Neural progenitor cell (in vitro differentiated cells): ENCODE measurements around the gene MED13L.

Experiments used
- CTCF ChIP-seq: fragments of 200-600 bp; sonication (generic); IDR thresholded peaks from 2 replicates; pipeline ENCODE4 v1.5.1; 2017; ENCODE audit warnings: antibody characterized with exemption, mild to moderate bottlenecking
- EZH2 ChIP-seq: fragments of 200-600 bp; sonication (generic); IDR thresholded peaks from 2 replicates; pipeline ENCODE4 v1.6.1; 2017; ENCODE audit warnings: antibody characterized with exemption, mild to moderate bottlenecking, moderate library complexity
- EZH2phosphoT487 ChIP-seq: fragments of 200-600 bp; sonication (generic); IDR thresholded peaks from 2 replicates; pipeline ENCODE4 v1.6.1; 2017; ENCODE audit warnings: antibody characterized with exemption

GRCh38 chr12:116187151-116187511, 90.4 kb downstream of the MED13L start:
- TF ChIP-seq CTCF (no peak), EZH2 (no peak), EZH2phosphoT487 (no peak)
